ENCODE data around the gene DPP6.

- TF ChIP-seq CTCF (IDR thresholded peaks at IDR 0.05) = no peak
- TF ChIP-seq POLR2A (IDR thresholded peaks at IDR 0.05) = no peak
Observed at GRCh38 chr7:154748089-154748786, 696.0 kb downstream of the DPP6 start.
